ENCODE results near the gene FAT3.

GRCh38 chr11:92226331-92227229 is 2.0 kb downstream of the FAT3 start:
- TF ChIP-seq CTCF (conservative IDR thresholded peaks at IDR 0.05; ENCODE audit: low read length) (no peak), EZH2phosphoT487 (IDR thresholded peaks at IDR 0.05; ENCODE audit: borderline replicate concordance, low read depth, low read length) (no peak)

Data from OCI-LY7 (cell line).